ENCODE results near the gene AWAT2. TPM values are rescaled to one million over a fixed set of nuclear protein-coding genes. Genes with fewer than 3 reads are reported as not detected.

Gene AWAT2, protein sequence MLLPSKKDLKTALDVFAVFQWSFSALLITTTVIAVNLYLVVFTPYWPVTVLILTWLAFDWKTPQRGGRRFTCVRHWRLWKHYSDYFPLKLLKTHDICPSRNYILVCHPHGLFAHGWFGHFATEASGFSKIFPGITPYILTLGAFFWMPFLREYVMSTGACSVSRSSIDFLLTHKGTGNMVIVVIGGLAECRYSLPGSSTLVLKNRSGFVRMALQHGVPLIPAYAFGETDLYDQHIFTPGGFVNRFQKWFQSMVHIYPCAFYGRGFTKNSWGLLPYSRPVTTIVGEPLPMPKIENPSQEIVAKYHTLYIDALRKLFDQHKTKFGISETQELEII
- not detected in 2 replicates for total RNA-seq

DNA sequence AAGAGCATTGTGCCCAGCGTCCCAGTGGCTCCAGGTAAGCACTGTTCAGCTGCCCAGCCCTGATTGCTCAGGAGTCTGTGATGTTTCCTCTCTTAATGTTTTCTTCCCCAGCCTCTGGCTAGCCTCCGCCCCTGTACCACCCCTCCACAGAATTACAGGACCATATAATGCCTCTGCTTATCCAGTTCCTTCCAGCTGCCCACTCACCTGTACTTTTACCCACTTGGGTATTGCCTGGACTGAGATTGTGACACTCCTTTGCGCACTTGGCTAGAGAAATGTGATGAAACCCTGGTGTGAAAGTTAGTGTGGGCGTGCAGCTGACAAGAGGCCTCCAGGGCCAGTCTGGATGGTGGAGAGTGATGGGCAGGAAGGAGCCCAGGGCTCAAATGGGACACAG is at the start of gene AWAT2:
Gene AWAT2, minus strand, starts transcription at position 14 of the 400 bp plus-strand sequence. Its CDS starts 6 bp downstream, at position 8.

DNA sequence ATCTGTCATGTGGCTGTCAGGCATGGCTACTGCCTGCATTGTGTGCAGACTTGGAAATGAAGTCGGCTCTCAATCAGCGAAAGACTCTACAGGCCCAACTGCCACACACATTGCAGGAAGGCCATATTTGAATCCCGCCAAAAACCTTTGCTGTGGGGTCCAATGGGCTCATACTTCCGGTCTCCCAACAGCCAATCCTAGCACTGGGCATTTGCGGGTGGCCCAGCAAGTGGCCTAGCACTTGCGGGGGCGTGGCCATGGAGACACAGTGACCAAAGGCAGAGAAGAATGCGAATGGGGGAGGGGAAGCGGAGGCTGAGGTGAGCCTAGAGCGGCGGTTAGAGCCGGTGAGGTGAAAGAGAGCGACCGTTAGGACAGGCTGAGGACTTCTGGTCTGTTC is 12.3 kb upstream of the AWAT2 start, which contains the start of gene OTUD6A:
Gene OTUD6A, plus strand, starts transcription at position 382 of the 400 bp plus-strand sequence. CDS start 68 bp downstream, outside the sequence.

Other genes with a start within 250 kb of the AWAT2 start
- under 0.01 TPM in 1 of 2 replicates, not detected in the other for gene OTUD6A, start 12.5 kb upstream of the AWAT2 start, total RNA-seq
- gene IGBP1, start 83.5 kb upstream of the AWAT2 start, total RNA-seq: 50.7 and 78.6 TPM in 2 replicates
- gene DGAT2L6, start 127.5 kb upstream of the AWAT2 start, total RNA-seq: not detected in 2 replicates
- not detected in 2 replicates for gene AWAT1, start 184.7 kb upstream of the AWAT2 start, total RNA-seq
- gene P2RY4, start 210.3 kb upstream of the AWAT2 start, total RNA-seq: under 0.01 TPM in 1 of 2 replicates, not detected in the other
- gene ARR3, start 218.4 kb upstream of the AWAT2 start, total RNA-seq: not detected in 2 replicates
- not detected in 2 replicates for gene RAB41, start 232.2 kb upstream of the AWAT2 start, total RNA-seq
- gene PDZD11, start 240.0 kb upstream of the AWAT2 start, total RNA-seq: 39.2 and 40.3 TPM in 2 replicates
- gene KIF4A, start 240.2 kb upstream of the AWAT2 start, total RNA-seq: 10.9 and 35.3 TPM in 2 replicates

Data from uterine smooth muscle cell (primary cell).